HG03095 (cell line): ENCODE data around the gene EXPH5.

Experiments
- ATAC-seq: cut with Tn5 transposase; IDR thresholded peaks from one replicate; pipeline ENCODE4 v1.9.1; 2021; ENCODE audit warnings: moderate library complexity; ENCODE audit not compliant: unreplicated experiment

Gene EXPH5

DNA sequence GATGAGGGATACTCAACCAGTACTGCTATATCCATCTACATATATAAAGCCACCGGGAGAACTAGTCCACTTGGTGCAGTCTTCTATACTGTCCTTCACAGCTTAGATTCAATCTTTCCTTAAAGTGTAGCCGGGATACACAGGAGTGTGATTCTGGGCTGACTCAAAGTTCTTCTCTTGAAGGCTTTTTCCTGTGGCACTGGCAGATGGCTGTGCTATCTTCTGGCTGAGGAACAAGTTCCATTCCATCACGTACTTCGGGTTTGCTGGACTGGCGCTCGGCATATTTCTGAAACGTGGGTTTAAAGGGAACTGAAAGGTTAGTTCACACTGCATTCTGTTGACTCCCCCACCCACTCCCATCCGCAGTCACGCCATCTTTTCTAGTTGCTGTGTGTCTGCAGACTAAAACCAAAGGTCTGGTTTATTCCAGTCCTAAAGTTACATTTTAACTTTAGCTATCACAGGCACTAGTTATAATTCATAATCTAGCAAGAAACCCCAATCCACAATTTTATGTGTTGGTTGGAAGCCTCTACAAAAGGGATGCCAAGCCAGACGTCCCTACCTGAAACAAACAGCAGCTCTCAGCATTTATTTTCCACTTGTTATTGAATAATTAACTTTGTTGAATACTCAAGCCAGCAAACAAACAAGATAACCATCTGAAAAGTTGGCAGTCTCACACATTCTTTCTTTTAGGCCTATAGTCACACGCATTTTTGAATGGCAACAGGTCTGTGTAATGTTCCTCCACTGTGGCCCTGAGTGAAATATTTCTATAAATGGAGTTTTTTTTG, 118.7 kb downstream of the EXPH5 start:
- ATAC-seq, result no peak

GRCh38 chr11:108472681-108473080, 120.9 kb downstream of the EXPH5 start:
- no peak for ATAC-seq

GRCh38 chr11:108468478-108468864, 125.1 kb downstream of the EXPH5 start:
- no peak for ATAC-seq

- ATAC-seq, result peak; percentile 98
Observed at GRCh38 chr11:108467091-108467823, 126.3 kb downstream of the EXPH5 start, which contains the start of gene C11orf65. Gene C11orf65, minus strand, starts transcription at chr11:108467529. Its CDS starts 5,970 bp downstream, at chr11:108461559.

GRCh38 chr11:108466405-108466804, 127.2 kb downstream of the EXPH5 start:
- no peak for ATAC-seq
